GM21825 (cell line): Measurements from ENCODE around the gene CCL27.
A peak's percentile ranks its signal among the peaks of the same experiment; 100 is the strongest.
"Not testable (repeated sequence)": the region's sequence is repeated elsewhere in the genome, so short reads cannot be mapped to it uniquely, and the experiment has no call there.

Source experiments
- ATAC-seq: cut with Tn5 transposase; IDR thresholded peaks from one replicate; pipeline ENCODE4 v1.9.1; 2021; ENCODE audit warnings: mild to moderate bottlenecking, moderate library complexity; ENCODE audit not compliant: unreplicated experiment

CCL27 gene

DNA sequence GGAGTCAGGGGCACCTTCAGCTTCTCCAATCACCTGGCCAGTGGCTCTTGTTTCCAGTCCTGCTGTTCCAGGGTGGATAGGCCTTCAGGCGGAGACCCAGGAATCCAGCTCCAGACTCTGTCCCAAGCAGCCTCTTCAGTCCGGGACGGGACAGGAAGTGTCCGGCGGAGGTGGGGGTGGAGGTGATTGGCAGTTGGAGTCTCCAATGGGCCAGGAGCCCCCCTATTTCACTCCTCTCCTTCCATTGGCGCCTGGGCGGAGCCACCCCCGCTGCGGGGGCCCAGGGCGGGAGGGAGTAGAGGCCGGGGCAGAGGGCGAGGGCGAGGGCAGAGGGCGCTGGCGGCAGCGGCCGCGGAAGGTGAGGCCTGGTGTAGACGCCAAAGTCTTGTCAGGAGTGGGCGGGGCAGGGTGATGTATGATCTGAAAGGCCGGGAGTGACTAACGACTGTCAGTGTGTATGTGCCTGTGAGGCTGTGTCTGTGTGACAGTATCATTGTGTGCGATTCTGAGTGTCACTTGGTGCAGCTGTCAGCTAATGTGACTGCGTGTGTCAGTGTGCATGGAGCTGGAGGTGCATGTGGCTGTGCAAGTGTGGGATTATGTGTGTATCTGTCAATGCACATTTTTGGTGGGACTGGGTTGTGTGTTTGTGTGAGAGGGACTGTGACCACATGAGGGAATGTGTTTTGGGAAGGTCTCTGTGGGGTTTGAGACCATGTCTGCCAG lies 10.4 kb downstream of the CCL27 start, which contains the start of gene IL11RA:
IL11RA (plus strand) TSS at position 310 of the 726 bp plus-strand sequence. CDS start 3,033 bp downstream, outside the sequence.
- no peak for ATAC-seq

DNA sequence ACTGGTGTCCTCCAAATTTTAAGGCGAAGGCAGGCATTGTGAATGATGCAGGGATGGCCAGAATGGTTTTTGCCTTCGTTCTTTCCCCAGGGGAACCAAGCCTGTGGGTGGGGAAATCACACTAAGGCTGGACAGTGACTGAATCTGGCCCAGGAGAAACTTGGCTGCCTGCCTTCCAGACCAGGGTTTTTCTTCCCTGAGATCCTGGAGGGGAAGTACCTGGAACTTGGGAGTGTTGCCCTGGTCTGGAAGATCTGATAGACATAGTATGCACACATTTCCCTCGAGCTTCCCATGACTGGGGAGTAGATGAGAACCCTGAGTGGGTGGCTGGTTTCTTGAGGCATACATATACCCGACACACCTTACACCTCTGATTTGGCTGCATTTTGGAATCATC lies 11.1 kb downstream of the CCL27 start:
- no peak for ATAC-seq

DNA sequence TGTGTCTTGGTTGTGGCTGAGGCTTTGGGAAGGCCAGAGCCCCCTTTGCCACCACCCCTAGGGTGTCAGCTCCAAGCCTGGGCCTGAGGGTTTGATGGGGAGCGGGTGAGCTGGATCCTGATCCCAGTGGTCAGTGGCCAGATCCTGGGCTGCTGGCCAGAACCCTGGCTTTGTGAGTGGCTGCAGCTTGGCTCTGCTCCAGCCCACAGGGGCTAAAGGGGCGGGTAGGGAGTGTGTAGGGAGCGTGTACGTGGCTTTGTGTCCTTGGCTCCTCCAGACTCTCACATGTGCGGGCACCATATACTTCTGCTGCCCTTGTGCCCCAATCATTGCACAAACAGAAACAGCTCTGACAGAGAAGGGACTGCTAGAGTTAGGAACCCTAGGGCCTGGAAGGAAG lies 11.6 kb downstream of the CCL27 start:
- no peak for ATAC-seq

DNA sequence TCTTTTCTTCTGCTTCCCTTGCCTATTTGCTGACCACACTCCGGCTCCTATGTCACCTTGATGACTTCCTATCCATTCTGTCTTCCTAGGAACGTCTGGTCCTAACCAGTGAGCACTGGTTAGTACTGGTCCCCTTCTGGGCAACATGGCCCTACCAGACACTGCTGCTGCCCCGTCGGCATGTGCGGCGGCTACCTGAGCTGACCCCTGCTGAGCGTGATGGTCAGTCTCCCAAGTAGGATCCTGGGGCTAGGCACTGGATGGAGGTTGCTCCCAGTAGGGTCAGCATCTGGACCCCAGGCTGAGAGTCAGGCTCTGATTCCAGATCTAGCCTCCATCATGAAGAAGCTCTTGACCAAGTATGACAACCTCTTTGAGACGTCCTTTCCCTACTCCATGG lies 13.8 kb downstream of the CCL27 start:
- ATAC-seq, result no peak

DNA sequence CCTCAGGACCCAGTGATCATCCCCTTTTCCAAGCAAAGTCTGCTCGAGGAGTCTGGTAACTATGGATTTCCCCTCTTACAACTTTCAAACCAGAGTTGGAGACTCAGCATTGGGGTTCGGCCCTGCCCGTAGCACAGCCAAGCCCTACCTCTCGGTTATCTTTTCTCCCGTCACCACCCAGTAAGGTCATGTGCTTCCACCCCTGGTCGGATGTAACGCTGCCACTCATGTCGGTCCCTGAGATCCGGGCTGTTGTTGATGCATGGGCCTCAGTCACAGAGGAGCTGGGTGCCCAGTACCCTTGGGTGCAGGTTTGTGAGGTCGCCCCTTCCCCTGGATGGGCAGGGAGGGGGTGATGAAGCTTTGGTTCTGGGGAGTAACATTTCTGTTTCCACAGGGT lies 14.8 kb downstream of the CCL27 start:
- no peak for ATAC-seq

DNA sequence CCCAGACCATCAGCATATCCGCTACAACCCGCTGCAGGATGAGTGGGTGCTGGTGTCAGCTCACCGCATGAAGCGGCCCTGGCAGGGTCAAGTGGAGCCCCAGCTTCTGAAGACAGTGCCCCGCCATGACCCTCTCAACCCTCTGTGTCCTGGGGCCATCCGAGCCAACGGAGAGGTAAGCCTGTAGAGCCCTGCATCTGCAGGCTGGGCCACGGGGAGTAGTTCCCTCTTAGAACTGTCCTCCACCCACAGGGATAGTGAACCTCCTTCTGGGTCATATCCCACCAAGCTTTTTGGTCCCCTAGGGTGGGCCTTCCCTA lies 15.4 kb downstream of the CCL27 start:
- no peak for ATAC-seq

DNA sequence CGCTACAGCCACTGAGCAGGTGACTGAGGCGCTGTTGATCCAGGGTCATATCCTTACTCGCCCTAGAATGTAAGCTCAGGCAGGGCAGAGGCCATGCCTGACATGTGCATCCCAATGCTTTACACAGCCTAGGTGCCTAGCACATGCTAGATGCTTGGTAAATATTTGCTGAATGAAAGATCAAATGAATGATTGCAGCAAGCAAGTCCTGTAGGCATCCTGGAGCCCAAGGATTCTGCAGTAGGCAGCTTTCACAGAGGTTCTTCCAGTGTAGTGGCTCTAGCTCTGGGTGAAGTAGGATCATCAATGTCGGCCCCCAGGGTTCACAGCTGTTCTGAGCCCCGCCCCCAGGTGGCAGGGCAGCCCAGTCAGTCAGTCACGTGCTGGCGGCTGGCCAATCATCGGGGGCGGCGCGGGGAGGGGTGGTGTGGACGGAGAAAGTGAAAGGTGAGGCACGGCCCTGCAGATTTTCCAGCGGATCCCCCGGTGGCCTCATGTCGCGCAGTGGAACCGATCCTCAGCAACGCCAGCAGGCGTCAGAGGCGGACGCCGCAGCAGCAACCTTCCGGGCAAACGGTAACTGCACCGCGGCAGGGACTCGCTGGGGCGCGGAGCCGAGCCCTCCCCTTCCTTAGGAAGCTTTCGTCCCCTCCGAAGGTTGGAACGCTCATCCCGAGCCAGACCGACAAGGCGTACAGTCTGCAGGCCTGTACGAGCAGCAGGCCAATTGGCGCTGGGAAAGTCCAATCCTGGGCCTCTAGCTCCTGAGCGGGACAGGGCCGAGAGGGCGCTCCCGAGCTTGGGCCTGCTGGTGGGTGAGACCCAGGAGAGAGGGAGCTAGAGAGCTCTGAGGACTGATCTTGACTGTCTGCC lies 16.0 kb downstream of the CCL27 start, which contains the start of gene GALT:
GALT (plus strand) TSS at position 465 of the 873 bp plus-strand sequence; CDS start at position 495, 30 bp downstream.
- peak; percentile 85 for ATAC-seq

DNA sequence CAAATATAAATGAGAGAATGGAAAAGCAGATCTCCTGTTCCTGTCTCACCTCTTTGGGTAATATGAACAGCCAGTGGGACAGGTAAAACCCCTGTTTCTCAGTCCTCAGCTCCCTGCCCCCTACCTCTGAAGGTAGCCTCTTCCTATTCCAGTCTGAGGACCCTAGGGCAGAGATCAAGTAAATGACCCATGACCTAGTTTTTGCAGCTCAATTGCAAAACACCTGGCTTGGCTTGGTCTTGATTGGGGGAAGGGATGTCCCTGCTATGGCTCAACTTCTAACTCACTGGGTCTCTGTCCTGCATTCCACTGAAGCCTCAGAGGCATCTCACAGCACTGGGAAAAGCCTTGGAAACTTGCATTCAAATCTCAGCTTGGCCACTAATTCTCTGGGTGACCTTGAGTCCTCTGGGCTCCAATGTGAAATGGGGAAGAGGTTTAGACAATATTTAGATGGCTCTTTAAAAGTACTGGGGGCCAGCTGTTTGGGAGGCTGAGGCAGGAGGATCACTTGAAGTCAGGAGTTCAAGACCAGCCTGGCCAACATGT lies 17.6 kb downstream of the CCL27 start:
- no peak for ATAC-seq

DNA sequence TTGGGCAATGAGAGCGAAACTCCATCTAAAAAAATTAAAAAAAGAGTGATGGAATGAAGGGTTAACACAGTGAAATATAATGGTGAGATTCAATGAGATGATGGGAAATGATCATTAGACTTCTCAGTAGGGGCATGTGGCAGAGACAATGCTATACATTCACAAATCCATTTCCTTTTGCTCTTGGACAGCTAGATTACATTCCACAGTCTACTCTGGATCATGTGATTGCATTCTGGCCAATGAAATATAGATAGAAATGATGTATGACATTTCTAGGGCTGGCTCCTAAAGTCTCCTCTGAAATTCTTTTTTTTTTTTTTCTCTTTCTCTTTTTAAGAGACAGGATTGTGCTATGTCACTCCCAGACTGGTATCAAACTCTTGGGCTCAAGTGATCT lies 19.8 kb downstream of the CCL27 start:
- ATAC-seq, result no peak

DNA sequence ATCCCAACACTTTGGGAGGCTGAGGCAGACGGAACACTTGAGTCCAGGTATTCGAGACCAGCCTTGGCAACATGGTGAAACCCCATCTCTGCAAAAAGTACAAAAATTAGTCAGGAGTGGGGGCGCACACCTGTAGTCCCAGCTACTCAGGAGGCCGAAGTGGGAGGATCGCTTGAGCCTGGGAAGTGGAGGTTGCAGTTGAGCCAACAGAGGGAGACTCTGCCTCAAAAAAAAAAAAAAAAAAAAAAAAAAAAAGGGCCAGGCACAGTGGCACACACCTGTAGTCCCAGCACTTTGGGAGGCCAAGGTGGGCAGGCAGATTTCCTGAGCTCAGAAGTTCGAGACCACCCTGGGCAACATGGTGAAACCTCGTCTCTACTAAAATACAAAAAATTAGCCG lies 23.1 kb downstream of the CCL27 start:
- ATAC-seq, result not testable (repeated sequence)

DNA sequence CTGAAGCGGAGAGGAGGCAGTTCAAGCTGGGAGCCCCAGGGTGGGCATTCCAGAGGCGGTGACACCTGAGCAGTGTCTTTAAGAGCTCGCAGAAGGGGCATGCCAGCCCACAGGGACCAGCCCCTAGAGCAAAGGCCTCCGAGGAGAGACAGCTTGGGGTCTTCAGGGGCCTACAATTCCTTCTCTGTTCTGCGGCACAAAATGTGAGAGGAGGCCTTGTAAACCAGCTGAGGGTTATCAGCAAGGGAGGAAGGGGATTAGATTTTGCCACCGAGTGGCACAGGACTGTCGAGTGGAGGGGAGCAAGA lies 24.4 kb downstream of the CCL27 start:
- ATAC-seq, result no peak

DNA sequence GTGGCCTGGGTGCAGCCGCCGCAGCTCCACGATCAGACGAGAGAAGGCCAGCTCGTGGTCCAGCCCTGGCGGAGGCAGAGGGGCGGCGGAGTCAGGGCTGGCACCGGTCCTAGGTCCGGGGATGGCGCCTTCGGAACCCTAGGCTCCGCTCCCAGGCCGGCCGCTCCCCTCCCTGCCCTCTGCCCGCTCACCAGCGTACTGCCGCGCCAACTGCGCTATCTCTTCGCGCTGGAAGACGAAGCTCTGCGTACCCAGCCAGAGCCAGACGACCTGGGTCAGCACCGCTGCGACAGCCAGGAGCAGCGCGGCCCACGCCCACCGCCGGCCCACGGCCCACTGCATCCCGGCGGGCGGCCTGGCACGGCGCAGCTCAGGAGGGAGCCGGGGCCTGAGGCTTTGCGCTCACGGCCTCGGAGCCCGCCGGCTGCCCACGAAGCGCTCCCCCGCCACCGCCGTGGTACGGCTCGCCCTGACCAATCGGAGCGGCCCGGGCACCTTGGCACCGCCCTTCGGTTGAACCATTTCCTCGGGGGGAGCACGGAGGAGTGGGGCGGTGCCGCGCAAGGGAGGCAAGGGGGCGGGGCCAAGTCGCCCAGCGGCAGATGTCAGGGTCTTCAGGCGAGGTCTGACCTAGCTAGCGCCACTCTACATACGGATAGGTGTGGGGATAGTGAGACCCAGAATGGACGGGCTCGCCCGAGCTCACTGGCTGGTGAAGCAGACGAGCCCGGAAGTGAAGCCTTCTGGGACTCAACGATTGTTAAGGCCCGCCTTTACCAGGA lies 24.9 kb downstream of the CCL27 start, which contains the start of gene SIGMAR1:
SIGMAR1 (minus strand) TSS at position 432 of the 782 bp plus-strand sequence; CDS start at position 342, 90 bp downstream.
- peak; percentile 89 for ATAC-seq

DNA sequence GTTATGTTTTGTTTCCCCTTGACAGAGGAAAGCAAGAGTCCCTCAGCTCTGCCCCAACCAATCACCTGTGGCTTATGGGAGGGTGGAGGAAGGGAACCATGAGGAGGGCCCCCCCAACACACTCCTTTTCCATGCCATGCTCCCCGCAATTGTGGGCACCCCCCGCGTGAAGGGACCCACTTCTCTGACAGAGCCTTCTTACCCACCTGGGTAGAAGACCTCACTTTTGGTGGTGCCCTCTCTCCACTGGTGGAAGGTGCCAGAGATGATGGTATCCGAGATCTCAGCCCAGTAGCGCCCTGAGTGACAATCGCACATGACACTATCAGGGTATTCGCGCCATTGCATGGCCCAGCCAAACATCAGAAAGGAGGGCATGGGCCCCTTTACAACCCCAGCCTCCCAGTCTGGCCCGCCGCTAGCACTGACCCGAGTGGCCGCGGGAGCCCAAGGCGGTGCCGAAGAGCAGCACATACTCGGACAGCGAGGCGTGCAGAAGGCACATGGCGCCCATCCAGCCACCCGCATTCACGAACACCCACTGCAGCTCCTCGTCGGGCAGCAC lies 25.6 kb downstream of the CCL27 start:
- no peak for ATAC-seq

DNA sequence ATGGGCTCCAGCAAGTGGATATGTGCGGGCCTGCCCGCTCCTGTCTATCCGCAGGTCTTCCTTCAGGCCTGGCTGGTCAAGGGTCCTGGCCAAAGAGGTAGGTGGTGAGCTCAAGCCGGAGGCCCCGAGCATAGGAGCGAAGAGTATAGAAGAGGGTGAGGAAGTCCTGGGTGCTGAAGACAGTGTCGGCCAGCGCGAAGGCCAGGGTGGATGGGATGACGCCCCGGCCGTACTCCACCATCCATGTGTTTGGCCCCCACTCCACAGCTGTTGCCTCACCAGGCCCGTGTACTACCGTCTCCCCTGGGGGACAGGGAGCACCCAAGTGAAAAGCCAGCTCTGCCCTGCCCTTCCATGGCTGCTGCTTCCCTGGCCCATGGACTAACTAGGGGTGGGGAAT lies 26.9 kb downstream of the CCL27 start:
- ATAC-seq, result no peak

DNA sequence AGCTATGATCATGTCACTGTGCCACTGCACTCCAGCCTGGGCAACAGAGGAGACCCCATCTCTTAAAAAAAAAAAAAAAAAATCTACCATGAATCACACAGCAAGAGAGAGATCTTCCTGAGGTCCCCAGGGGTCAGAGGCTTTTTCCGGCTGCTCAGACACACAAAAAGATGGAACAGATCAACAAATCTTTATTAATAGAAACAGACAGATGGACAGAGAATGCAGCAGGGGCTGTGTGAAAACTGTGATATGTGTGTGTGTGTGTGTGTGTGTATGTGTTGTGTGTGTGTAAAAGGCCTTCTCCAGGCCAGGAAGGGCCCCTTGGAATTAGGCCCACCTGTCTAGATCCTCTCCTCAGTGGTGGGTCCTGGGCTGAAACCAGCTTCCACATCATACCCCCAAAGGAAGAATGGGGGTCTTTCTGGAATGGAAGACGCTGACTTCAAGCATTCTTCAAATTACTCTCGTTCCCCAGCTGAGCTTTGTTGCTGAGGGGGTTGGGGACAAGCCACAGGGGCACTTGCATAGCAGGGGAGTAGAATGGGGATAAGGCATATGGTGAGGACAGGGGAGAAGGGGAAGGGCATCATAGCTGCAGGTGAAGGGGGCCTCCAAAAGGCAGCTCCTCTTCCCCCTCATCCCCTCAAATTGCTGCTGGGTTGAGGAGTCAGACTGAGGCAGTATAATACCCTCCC lies 27.8 kb downstream of the CCL27 start:
- no peak for ATAC-seq

DNA sequence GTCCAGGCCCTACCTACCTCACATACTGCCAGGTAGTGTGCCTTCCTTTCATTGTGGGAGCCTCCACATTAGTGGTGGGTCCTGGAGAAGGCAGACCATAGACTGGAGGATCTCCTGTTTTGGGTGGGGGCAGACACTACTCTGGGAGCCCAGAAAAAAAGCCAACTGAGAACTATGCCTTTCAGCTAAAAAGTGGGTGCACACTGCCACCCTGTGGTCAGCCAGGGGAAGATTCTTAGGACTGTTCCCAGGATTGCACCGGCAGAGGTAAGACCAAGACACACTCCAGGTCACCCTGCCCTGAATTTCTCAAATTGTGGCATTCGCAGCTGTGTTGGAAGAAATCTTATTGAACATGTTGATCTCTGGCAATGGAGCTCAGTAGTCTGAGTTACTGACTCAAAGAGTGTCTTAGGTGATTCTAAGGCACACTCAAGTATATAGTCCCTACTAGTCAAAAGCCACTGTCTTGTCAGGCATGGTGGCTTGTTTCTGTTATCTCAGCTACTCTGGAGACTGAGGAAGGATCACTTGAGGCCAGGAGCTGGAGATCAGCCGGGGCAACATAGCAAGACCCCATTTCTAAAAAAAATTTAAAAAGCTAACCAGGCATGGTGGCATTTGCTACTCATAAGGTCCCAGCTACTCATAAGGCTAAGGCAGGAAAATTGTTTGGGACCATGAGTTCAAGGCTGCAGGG lies 28.5 kb downstream of the CCL27 start:
- ATAC-seq, result peak; percentile 31

DNA sequence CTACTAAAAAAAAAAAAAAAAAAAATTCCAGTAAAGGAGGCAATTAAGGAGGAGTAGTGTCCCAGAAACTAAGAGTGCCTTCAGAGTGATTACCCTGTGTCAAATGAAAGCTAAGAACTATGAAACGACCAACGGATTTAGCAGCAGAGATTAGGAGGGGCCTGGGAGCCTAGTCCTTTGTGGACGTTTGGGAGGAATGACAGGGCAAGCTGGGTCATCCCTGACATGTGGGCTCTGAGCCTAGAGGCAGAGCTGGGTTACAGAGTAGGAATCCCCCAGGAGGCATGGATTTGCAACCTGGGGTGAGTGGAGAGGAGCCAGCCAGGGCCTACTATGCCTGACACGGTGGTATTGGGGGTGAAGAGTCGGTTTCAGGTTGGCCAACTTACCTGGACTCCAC lies 29.3 kb downstream of the CCL27 start:
- no peak for ATAC-seq

DNA sequence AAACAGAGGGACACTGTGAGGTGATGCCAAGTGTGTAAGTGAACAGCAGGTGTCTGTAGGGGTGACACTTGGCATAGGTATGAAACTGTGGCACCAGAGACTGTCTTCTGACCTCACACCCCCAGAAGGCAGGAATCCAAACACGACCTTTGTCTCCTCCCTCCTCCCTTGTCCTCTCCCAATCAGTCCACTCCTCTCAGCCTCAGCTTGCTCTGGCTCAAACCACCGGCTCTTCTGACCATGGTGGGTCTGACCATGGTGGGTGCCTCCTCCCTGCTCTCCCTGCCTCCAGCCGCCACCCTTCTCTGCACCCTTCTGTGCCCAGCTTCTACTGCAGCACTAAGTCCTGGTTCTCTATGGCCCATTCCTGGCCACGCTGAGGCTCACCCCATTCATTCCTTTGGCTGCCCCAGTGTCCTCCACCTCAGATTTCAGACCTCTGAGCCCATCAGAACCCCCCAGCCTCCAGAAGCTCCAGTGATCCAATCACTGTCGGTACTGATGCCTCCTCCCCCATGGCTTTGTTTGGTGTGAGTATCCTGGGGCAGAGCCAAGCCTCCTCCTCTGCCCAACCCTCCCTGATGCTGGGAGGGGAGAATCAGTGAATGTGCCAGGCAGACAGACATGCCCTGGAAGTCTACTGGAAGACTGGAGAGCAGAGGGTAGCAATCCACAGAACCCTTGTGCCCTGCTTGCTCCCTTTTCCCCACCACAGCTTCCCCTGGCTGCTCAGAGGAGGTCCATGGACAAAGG lies 31.9 kb downstream of the CCL27 start:
- no peak for ATAC-seq

DNA sequence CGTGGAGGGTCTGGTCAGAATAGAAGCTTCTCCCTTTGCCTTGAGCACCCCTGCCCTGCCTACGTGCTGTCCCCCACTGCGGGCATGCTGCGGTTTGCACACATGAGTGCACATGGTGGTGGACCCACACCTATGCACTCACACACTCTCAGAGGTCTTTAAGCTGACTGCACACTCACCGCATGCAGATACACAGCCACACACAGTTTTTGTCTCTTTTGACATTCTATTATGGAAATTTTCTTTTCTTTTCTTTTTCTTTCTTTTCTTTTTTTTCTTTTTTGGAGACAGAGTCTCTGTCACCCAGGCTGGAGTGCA lies 33.0 kb downstream of the CCL27 start:
- no peak for ATAC-seq
